ENCODE data around the gene PASK. TPM values are rescaled to one million over a fixed set of nuclear protein-coding genes. Genes with fewer than 3 reads are reported as not detected.

The PASK gene
- total and polyA plus RNA-seq, 7 donors = 1.4 to 16.4 (median 4.4) TPM

DNA sequence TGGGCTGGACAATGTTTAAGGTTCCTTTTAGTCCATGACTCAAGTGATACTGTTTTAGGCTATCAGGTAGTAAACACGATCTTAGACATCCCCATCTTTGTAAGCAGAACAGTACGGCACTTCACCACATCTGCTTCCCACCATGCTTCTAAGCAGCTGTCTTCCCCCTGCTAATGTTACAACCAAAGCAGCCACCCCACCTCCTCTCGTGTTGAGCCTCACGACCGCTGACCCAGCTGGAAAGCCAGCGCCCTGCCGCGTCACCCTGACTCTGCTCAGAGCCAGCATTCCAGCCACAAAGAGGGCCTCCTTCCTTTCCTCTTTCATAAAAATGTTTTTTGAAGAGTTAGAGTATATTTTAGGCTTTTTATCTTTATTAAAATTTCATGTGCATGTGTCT is 56.6 kb downstream of the PASK start:
- Histone ChIP-seq H3K27ac (no peak overlapping the region), H3K27me3 (no peaks in the 10 kb centered on the region), H3K36me3 (peaks cover 13 to 99% (median 40%) of the 10 kb centered on the region in 4 donors), H3K4me3 (no peak overlapping the region), H3K9me3 (no peaks in the 10 kb centered on the region), H3K4me1 (no peaks in the 10 kb centered on the region)
- TF ChIP-seq EP300 (IDR thresholded peaks at IDR 0.05) (no peak), POLR2AphosphoS5 (IDR thresholded peaks at IDR 0.05) (no peak), POLR2A (IDR thresholded peaks at IDR 0.05) (no peak)
- TF ChIP-seq, protein P1, sequence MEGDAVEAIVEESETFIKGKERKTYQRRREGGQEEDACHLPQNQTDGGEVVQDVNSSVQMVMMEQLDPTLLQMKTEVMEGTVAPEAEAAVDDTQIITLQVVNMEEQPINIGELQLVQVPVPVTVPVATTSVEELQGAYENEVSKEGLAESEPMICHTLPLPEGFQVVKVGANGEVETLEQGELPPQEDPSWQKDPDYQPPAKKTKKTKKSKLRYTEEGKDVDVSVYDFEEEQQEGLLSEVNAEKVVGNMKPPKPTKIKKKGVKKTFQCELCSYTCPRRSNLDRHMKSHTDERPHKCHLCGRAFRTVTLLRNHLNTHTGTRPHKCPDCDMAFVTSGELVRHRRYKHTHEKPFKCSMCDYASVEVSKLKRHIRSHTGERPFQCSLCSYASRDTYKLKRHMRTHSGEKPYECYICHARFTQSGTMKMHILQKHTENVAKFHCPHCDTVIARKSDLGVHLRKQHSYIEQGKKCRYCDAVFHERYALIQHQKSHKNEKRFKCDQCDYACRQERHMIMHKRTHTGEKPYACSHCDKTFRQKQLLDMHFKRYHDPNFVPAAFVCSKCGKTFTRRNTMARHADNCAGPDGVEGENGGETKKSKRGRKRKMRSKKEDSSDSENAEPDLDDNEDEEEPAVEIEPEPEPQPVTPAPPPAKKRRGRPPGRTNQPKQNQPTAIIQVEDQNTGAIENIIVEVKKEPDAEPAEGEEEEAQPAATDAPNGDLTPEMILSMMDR (IDR thresholded peaks at IDR 0.05) = no peak
- intact Hi-C loops (cut with DNase I) = no loop called here
- no peak for DNase-seq
- 84 to 88% methylated on average over 8 of the region's 8 CpGs for WGBS, 2 donors

DNA sequence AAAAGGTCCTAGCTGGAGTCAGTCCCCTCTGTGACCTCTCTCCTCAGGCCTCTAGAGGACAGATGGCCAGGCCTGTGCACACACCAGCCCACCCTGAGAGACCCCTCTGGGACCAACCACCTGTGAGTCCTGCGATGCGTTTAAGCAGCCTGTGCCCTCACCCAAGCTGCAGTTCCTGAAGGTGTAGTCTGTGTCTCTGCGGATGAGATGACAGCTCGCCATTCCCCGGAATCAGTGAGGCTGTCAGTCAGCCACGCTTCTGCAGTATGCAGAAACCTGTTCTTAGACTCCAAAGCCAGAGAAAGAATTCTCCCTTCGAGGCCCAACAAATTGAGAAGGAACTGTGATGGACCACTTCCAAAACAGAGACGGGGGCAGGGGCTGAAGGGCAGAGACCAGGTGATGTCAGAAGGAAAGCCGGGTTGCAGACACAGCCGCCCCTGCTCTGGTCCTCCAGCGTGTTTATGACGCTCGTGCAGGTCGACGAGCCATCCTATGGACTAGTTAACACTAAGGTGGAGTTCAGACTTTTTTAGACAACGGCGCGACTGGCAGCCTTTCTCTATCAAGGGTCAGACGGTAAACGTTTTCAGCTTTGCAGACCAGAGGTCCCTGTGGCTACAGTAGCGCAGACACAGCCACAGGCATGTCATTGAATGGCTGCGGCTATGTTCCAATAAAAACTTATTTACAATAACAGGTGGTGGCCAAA is 57.4 kb downstream of the PASK start:
- no peaks in the 10 kb centered on the region for H3K9me3 ChIP-seq
- TF ChIP-seq POLR2AphosphoS5 (IDR thresholded peaks at IDR 0.05) (no peak), EP300 (IDR thresholded peaks at IDR 0.05) (no peak), POLR2A (IDR thresholded peaks at IDR 0.05) (no peak)
- TF ChIP-seq, protein P1 (IDR thresholded peaks at IDR 0.05) = no peak
- intact Hi-C loops (cut with DNase I) = no loop called here
- WGBS, 2 donors = 90 to 94% methylated on average over 22 of the region's 22 CpGs
- H3K27me3 ChIP-seq = no peaks in the 10 kb centered on the region
- H3K36me3 ChIP-seq = peaks cover 18 to 99% (median 43%) of the 10 kb centered on the region in 4 donors
- DNase-seq = no peak
- no peak overlapping the region for H3K4me3 ChIP-seq
- no peak overlapping the region for H3K27ac ChIP-seq
- H3K4me1 ChIP-seq = no peaks in the 10 kb centered on the region

DNA sequence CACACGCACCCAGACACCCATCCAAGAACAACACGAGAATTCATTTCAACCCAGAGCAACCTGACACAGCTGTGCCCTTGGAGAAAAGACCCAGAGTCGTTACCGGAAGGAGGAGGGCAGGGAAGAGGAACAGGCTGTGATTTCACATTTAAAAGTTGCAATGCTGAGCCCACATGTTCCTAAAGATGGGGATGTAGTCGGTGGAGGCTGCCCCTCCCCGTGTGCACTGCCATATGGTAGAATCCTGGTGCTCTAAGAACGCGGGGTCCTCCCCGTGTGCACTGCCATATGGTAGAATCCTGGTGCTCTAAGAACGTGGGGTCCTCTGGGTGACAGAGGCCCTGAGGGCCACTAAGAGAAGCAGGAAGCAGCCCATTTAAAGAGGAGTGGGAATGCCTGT is 58.1 kb downstream of the PASK start:
- TF ChIP-seq, protein P1 (IDR thresholded peaks at IDR 0.05) = no peak
- TF ChIP-seq EP300 (IDR thresholded peaks at IDR 0.05) (no peak), POLR2A (IDR thresholded peaks at IDR 0.05) (no peak)
- 87% methylated on average over 10 of the region's 10 CpGs for WGBS, 2 donors
- H3K9me3 ChIP-seq = no peaks in the 10 kb centered on the region
- no peak overlapping the region for H3K27ac ChIP-seq
- H3K4me1 ChIP-seq = no peaks in the 10 kb centered on the region
- no peak overlapping the region for H3K4me3 ChIP-seq
- peaks cover 20 to 99% (median 42%) of the 10 kb centered on the region in 4 donors for H3K36me3 ChIP-seq
- intact Hi-C loops (cut with DNase I) = no loop called here
- no peaks in the 10 kb centered on the region for H3K27me3 ChIP-seq
- DNase-seq = no peak

DNA sequence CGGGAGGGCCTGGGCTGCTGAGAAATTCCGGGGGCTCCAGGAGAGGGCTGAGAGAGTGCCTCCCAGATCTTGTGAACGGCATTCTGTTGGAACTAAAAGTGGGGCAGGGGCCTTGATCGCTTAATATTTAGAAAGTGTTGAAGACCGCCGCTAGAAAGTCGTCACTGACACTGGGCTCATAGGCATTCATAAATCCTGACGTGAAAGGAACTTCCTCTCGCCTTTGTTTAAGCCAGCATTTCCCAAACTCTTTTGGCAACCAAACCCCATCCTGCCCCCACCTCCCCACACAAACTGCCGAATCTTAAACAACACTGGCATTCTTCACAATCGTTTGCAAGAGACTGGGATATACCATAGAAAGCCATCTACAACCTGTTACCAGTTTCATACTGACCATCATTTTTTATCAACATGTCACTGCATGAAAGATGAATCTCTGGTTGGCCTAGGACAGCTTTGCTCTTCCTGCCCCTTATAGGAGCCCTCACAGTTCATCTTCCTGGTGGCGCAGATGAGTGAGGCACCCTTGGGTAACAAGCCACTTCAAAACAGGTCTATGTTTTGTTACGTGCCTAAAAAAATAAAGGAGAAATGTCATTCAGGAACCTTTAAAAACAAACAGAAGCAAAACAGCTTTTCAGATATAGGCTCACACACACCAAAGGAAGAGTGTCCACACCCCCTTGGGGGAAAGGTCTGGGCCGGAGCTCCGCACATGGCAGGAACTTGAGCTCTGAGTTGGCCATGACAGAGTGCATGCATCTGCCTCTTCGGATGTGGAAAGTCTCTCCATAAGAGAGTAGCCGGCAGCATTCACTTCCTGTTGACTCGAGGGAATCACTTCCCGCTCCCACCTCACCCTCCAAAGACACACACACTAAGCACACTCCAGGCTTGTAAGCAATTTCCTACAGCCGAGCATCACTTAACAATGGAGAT is 60.2 kb downstream of the PASK start:
- Histone ChIP-seq H3K4me3 (no peak overlapping the region), H3K27ac (no peak overlapping the region), H3K4me1 (no peaks in the 10 kb centered on the region), H3K27me3 (no peaks in the 10 kb centered on the region), H3K9me3 (no peaks in the 10 kb centered on the region), H3K36me3 (peaks cover 16 to 96% (median 38%) of the 10 kb centered on the region in 4 donors)
- intact Hi-C loops (cut with DNase I) = no loop called here
- TF ChIP-seq, protein P1 (IDR thresholded peaks at IDR 0.05) = no peak
- no peak for TF ChIP-seq EP300 (IDR thresholded peaks at IDR 0.05)
- 82 to 86% methylated on average over 20 of the region's 20 CpGs for WGBS, 2 donors
- DNase-seq = no peak

Data from sigmoid colon (tissue), 7 donors.